HepG2 (cell line): ENCODE measurements around the gene TMBIM1. TPM values are rescaled to one million over a fixed set of nuclear protein-coding genes. Genes with fewer than 3 reads are reported as not detected.
A peak's percentile ranks its signal among the peaks of the same experiment; 100 is the strongest.

Source experiments
- ELF3 ChIP-seq: IDR thresholded peaks from 2 replicates; pipeline ENCODE4 v1.6.1; 2016; ENCODE audit warnings: missing genetic modification reagents, missing compliant biosample characterization
- HNRNPH1 ChIP-seq: fragments of 200-400 bp; formaldehyde crosslinking; optimal IDR thresholded peaks from 2 replicates; pipeline ENCODE3; 2017; ENCODE audit warnings: mild to moderate bottlenecking, low read depth, low read length
- MEF2D ChIP-seq: sonication (generic); formaldehyde crosslinking; IDR thresholded peaks from 2 replicates; pipeline ENCODE4 v1.5.1; 2020; ENCODE audit warnings: mild to moderate bottlenecking, missing genetic modification reagents
- PHB2 ChIP-seq: fragments of 450-650 bp; IDR thresholded peaks from 2 replicates; pipeline ENCODE4 v1.6.1; 2018; ENCODE audit not compliant: partially characterized antibody
- PHF5A ChIP-seq: IDR thresholded peaks from one replicate; pipeline ENCODE4 v1.6.1; 2018; ENCODE audit warnings: low read depth, missing genetic modification reagents; ENCODE audit not compliant: unreplicated experiment
- RFXAP ChIP-seq: sonication (generic); formaldehyde crosslinking; IDR thresholded peaks from 2 replicates; pipeline ENCODE4 v1.4.0; 2020; ENCODE audit warnings: missing genetic modification reagents, borderline replicate concordance
- SNAPC2 ChIP-seq: sonication (generic); formaldehyde crosslinking; IDR thresholded peaks from 2 replicates; pipeline ENCODE4 v1.8.1; 2022; ENCODE audit warnings: mild to moderate bottlenecking, missing genetic modification reagents
- ZMYM4 ChIP-seq: sonication (generic); formaldehyde crosslinking; IDR thresholded peaks from 2 replicates; pipeline ENCODE4 v1.8.1; 2023; ENCODE audit warnings: mild to moderate bottlenecking, missing genetic modification reagents
- ZNF101 ChIP-seq: sonication (generic); formaldehyde crosslinking; IDR thresholded peaks from 2 replicates; pipeline ENCODE4 v1.4.0; 2020; ENCODE audit warnings: mild to moderate bottlenecking, low read depth, missing genetic modification reagents, borderline replicate concordance
- ZNF180 ChIP-seq: sonication (generic); formaldehyde crosslinking; IDR thresholded peaks from 2 replicates; pipeline ENCODE4 v1.4.0; 2020; ENCODE audit warnings: low read depth, missing genetic modification reagents, borderline replicate concordance
- ZNF616 ChIP-seq: sonication (generic); formaldehyde crosslinking; IDR thresholded peaks from 2 replicates; pipeline ENCODE4 v1.5.0; 2020; ENCODE audit warnings: low read depth, mild to moderate bottlenecking, missing genetic modification reagents
- polyA plus RNA-seq, 8 experiments: library from polyadenylated mRNA; depleted of rRNA in 3 of 8; stranded (reverse) in 7 of 8; unstranded in 1 of 8; fragments of >200 nt; fragmentation: Illumina TruSeq in 4 of 8; extraction: Trizol in 4 of 8; gene quantifications; 2 replicates each; pipeline versions ENCODE4 v1.2.1 to v1.2.3, GENCODE V29; 2011 to 2016; ENCODE audit warnings: low read depth in 4 of 8, missing spikeins in 1 of 8, mixed read lengths in 1 of 8; ENCODE audit not compliant: insufficient read depth in 1 of 8
- total RNA-seq, 5 experiments: library from RNA; depleted of rRNA; stranded (reverse); fragments of >200 nt; fragmentation: Illumina TruSeq; extraction: Trizol; gene quantifications; 2 replicates each; pipeline ENCODE4 v1.2.3, GENCODE V29; 2016; ENCODE audit warnings: low read depth in 1 of 5
- TF ChIP-seq, protein P1 (sequence below): sonication (generic); formaldehyde crosslinking; IDR thresholded peaks from 2 replicates; pipeline ENCODE4 v1.4.0; 2020; ENCODE audit warnings: missing genetic modification reagents
- TF ChIP-seq, protein P2 (sequence below): sonication (generic); formaldehyde crosslinking; IDR thresholded peaks from 2 replicates; pipeline ENCODE4 v1.5.0; 2020; ENCODE audit warnings: mild to moderate bottlenecking, missing genetic modification reagents, borderline replicate concordance
- TF ChIP-seq, protein P3 (sequence below): sonication (generic); formaldehyde crosslinking; IDR thresholded peaks from one replicate; pipeline ENCODE4 v1.5.1; 2020; ENCODE audit warnings: mild to moderate bottlenecking, missing genetic modification reagents; ENCODE audit errors: not compliant biosample characterization

The TMBIM1 gene
- total and polyA plus RNA-seq, 2 of the 13 experiments (the other 11 are each of a cell fraction or from before 2014, with no cell fraction given), result 127 to 139 TPM

DNA sequence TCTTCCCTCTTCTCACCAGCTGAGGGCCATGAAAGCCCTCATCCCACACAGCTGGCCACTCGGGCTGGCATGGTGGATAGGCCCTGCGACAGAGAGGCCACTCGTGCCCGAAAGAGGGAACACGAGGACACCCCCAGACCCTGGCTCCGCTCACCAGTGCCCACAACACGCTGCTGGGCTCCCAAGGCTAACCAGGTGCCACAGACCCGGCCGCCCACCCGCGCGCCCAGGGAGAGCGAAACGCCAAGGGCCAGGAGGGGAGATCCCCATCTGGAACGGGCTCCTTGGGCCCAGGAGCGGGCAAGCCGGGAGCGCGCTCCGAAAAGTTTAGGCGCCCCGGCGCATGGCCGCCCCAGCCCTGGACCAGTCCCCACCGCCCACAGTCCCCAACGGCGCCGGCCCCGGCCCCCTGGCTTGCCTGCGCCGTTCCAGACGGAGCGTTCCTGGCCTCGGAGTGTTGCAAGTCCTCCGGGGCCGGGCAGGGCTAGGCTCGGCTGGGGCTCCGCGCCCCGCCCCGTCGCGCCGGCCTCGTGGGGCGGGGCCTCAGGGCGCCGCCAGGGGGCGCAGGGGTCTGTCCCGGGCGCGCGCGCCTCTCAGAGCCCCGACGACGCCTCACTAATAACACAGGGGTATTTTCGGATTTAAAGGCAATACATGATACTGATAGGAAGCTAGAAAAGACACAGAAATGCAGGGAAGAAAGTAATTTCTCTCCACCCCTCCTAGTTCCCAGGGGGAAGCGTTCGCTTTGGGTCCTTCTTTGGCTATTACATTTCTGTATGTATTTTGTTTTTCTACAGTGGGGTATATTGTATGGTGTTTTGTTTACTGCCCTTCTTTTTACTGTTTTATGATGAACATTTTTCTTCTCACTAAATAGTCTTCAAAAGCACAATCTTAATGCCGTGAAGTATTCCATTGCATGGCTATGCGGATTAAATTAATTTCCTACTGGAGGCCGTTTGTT lies at the start of gene TMBIM1 (continued):
- TF ChIP-seq HNRNPH1, result no peak
- no peak for TF ChIP-seq PHF5A
- TF ChIP-seq SNAPC2 (CRISPR knock-in tag), result no peak
- no peak for TF ChIP-seq ZNF180
- TF ChIP-seq, protein P1, sequence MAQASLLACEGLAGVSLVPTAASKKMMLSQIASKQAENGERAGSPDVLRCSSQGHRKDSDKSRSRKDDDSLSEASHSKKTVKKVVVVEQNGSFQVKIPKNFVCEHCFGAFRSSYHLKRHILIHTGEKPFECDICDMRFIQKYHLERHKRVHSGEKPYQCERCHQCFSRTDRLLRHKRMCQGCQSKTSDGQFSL, result no peak; the same call in 1 of the 2 replicates
- no peak; the same call in 1 of the 2 replicates for TF ChIP-seq RFXAP (CRISPR knock-in tag)
- TF ChIP-seq, protein P2, sequence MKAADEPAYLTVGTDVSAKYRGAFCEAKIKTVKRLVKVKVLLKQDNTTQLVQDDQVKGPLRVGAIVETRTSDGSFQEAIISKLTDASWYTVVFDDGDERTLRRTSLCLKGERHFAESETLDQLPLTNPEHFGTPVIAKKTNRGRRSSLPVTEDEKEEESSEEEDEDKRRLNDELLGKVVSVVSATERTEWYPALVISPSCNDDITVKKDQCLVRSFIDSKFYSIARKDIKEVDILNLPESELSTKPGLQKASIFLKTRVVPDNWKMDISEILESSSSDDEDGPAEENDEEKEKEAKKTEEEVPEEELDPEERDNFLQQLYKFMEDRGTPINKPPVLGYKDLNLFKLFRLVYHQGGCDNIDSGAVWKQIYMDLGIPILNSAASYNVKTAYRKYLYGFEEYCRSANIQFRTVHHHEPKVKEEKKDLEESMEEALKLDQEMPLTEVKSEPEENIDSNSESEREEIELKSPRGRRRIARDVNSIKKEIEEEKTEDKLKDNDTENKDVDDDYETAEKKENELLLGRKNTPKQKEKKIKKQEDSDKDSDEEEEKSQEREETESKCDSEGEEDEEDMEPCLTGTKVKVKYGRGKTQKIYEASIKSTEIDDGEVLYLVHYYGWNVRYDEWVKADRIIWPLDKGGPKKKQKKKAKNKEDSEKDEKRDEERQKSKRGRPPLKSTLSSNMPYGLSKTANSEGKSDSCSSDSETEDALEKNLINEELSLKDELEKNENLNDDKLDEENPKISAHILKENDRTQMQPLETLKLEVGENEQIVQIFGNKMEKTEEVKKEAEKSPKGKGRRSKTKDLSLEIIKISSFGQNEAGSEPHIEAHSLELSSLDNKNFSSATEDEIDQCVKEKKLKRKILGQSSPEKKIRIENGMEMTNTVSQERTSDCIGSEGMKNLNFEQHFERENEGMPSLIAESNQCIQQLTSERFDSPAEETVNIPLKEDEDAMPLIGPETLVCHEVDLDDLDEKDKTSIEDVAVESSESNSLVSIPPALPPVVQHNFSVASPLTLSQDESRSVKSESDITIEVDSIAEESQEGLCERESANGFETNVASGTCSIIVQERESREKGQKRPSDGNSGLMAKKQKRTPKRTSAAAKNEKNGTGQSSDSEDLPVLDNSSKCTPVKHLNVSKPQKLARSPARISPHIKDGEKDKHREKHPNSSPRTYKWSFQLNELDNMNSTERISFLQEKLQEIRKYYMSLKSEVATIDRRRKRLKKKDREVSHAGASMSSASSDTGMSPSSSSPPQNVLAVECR (CRISPR knock-in tag), result peak; percentile 78; the same call in 1 of the 2 replicates
- peak; percentile 40 for TF ChIP-seq ELF3
- no peak for TF ChIP-seq PHB2
- TF ChIP-seq ZNF616 (CRISPR knock-in tag), result no peak
- TF ChIP-seq, protein P3, sequence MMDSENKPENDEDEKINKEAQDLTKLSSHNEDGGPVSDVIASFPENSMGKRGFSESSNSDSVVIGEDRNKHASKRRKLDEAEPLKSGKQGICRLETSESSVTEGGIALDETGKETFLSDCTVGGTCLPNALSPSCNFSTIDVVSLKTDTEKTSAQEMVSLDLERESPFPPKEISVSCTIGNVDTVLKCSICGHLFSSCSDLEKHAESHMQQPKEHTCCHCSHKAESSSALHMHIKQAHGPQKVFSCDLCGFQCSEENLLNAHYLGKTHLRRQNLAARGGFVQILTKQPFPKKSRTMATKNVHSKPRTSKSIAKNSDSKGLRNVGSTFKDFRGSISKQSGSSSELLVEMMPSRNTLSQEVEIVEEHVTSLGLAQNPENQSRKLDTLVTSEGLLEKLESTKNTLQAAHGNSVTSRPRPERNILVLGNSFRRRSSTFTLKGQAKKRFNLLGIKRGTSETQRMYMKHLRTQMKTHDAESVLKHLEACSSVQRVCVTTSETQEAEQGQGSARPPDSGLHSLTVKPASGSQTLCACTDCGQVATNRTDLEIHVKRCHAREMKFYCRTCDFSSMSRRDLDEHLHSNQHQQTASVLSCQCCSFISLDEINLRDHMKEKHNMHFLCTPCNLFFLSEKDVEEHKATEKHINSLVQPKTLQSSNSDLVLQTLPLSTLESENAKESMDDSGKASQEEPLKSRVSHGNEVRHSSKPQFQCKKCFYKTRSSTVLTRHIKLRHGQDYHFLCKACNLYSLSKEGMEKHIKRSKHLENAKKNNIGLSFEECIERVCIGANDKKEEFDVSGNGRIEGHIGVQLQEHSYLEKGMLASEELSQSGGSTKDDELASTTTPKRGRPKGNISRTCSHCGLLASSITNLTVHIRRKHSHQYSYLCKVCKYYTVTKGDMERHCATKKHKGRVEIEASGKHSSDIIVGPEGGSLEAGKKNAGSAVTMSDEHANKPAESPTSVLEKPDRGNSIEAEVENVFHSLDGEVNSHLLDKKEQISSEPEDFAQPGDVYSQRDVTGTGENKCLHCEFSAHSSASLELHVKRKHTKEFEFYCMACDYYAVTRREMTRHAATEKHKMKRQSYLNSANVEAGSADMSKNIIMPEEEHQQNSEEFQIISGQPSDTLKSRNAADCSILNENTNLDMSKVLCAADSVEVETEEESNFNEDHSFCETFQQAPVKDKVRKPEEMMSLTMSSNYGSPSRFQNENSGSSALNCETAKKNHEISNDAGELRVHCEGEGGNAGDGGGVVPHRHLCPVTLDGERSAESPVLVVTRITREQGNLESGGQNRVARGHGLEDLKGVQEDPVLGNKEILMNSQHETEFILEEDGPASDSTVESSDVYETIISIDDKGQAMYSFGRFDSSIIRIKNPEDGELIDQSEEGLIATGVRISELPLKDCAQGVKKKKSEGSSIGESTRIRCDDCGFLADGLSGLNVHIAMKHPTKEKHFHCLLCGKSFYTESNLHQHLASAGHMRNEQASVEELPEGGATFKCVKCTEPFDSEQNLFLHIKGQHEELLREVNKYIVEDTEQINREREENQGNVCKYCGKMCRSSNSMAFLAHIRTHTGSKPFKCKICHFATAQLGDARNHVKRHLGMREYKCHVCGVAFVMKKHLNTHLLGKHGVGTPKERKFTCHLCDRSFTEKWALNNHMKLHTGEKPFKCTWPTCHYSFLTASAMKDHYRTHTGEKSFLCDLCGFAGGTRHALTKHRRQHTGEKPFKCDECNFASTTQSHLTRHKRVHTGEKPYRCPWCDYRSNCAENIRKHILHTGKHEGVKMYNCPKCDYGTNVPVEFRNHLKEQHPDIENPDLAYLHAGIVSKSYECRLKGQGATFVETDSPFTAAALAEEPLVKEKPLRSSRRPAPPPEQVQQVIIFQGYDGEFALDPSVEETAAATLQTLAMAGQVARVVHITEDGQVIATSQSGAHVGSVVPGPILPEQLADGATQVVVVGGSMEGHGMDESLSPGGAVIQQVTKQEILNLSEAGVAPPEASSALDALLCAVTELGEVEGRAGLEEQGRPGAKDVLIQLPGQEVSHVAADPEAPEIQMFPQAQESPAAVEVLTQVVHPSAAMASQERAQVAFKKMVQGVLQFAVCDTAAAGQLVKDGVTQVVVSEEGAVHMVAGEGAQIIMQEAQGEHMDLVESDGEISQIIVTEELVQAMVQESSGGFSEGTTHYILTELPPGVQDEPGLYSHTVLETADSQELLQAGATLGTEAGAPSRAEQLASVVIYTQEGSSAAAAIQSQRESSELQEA (CRISPR knock-in tag), result peak; percentile 61
- peak; percentile 76 for TF ChIP-seq ZMYM4 (CRISPR knock-in tag)
- 0 out of 2 replicates have a peak, but pooled peaks have one; percentile 33 for TF ChIP-seq ZNF101 (CRISPR knock-in tag)
- no peak for TF ChIP-seq MEF2D
